ENCODE data around the gene KRAS. TPM values are rescaled to one million over a fixed set of nuclear protein-coding genes. Genes with fewer than 3 reads are reported as not detected.

Gene KRAS
- total and polyA plus RNA-seq, 2 donors (not counting 3 experiments of a cell fraction or from before 2014, with no cell fraction given), result 9.1 to 22.8 TPM

DNA sequence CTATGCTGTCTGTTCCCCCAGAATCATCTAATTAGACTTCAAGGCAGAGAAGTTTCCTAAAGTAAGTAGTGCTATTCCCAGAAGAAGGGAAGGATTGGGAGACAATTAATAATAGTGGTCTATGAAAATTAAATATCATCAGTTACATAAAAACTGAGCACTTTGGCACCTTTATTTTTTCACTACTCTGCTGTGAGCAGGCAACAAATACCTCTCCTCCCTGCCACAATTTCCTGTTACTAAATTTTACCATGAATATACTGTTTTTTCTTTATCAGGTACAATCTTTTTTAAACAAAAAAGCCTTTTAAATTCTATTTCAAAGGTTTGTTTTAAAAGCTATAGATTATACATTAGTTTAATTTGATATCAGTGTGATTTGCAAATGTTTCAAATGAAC is 29.4 kb upstream of the KRAS start:
- Histone ChIP-seq H3K9ac (replicated peaks; ENCODE audit: extremely low read depth, insufficient read depth, low read length) (no peak overlapping the region), H3K4me3 (replicated peaks in 1 of 3; ENCODE audit: insufficient read depth in 1 of 3, low read depth in 1 of 3, low read length in 3 of 3) (no peak overlapping the region), H3K36me3 (ENCODE audit: control insufficient read depth in 2 of 2, extremely low read depth in 1 of 2, insufficient read depth in 2 of 2, low read length in 2 of 2) (no peaks in the 10 kb centered on the region), H3K79me2 (ENCODE audit: control insufficient read depth, insufficient read depth, low read length) (no peaks in the 10 kb centered on the region), H3K4me1 (ENCODE audit: control insufficient read depth, extremely low read depth, insufficient read depth, low read length) (peaks cover 5% of the 10 kb centered on the region), H3K27ac (ENCODE audit: insufficient read depth, low read depth, low read length) (no peak overlapping the region), H2AFZ (ENCODE audit: low read depth, low read length) (no peak overlapping the region), H3K9me1 (replicated peaks; ENCODE audit: control insufficient read depth, extremely low read depth, insufficient read depth, low read length) (no peaks in the 10 kb centered on the region), H3K4me2 (ENCODE audit: insufficient read depth, low read length) (no peak overlapping the region), H3K27me3 (ENCODE audit: control insufficient read depth in 2 of 2, insufficient read depth in 2 of 2, low read length in 2 of 2) (no peaks in the 10 kb centered on the region), H4K20me1 (replicated peaks; ENCODE audit: control insufficient read depth, extremely low read depth, insufficient read depth, low read length) (no peaks in the 10 kb centered on the region), H3K9me3 (replicated peaks; ENCODE audit: control insufficient read depth, insufficient read depth, low read length) (no peaks in the 10 kb centered on the region)
- DNase-seq (ENCODE audit: low read depth, low spot score) (no peak), FAIRE-seq (no peak)
- ChIA-PET CTCF (no interaction called here), POLR2A (no interaction called here)
- dilution Hi-C loops (cut with MboI; ENCODE audit: extremely low pct_ligation_motif_present, low sequenced_read_pairs), result no loop called here
- BruUV-seq (replicated peaks), result no TSS peak
- intact Hi-C loops (cut with micrococcal nuclease), result no loop called here
- TF ChIP-seq MYC (IDR thresholded peaks at IDR 0.05; ENCODE audit: low read depth, low read length) (no peak), POLR2AphosphoS5 (IDR thresholded peaks at IDR 0.05; ENCODE audit: insufficient read depth, low read depth, low read length) (no peak), EZH2 (IDR thresholded peaks at IDR 0.05; ENCODE audit: borderline replicate concordance, low read depth, low read length, severe bottlenecking) (no peak), GATA2 (IDR thresholded peaks at IDR 0.05; ENCODE audit: insufficient read depth, insufficient read length, low read depth, low read length) (no peak), JUN (IDR thresholded peaks at IDR 0.05; ENCODE audit: borderline replicate concordance, insufficient read depth, insufficient read length, low read depth) (no peak), POLR2A (IDR thresholded peaks at IDR 0.05; ENCODE audit: low read depth, low read length) (no peak), FOS (IDR thresholded peaks at IDR 0.05; ENCODE audit: borderline replicate concordance, insufficient read depth, low read length) (no peak)
- TF ChIP-seq, protein P1, sequence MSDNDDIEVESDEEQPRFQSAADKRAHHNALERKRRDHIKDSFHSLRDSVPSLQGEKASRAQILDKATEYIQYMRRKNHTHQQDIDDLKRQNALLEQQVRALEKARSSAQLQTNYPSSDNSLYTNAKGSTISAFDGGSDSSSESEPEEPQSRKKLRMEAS (IDR thresholded peaks at IDR 0.05; ENCODE audit: insufficient read depth, insufficient read length), result no peak
- TF ChIP-seq, protein P2, sequence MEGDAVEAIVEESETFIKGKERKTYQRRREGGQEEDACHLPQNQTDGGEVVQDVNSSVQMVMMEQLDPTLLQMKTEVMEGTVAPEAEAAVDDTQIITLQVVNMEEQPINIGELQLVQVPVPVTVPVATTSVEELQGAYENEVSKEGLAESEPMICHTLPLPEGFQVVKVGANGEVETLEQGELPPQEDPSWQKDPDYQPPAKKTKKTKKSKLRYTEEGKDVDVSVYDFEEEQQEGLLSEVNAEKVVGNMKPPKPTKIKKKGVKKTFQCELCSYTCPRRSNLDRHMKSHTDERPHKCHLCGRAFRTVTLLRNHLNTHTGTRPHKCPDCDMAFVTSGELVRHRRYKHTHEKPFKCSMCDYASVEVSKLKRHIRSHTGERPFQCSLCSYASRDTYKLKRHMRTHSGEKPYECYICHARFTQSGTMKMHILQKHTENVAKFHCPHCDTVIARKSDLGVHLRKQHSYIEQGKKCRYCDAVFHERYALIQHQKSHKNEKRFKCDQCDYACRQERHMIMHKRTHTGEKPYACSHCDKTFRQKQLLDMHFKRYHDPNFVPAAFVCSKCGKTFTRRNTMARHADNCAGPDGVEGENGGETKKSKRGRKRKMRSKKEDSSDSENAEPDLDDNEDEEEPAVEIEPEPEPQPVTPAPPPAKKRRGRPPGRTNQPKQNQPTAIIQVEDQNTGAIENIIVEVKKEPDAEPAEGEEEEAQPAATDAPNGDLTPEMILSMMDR (IDR thresholded peaks at IDR 0.05; ENCODE audit: extremely low read depth in 1 of 2, insufficient read depth in 1 of 2, low read depth in 1 of 2, low read length in 2 of 2), result no peak
